AG04449 (cell line): ENCODE results near the gene ZNF609.

Experiments used
- CTCF ChIA-PET: fragments of 350-600 bp; formaldehyde crosslinking; extraction: SDS; loops from one replicate; lab custom pipeline; 2021; ENCODE audit warnings: antibody characterized with exemption; lab: Yijun Ruan, JAX
- POLR2A ChIA-PET: fragments of 400-600, 350-600 bp; formaldehyde crosslinking; extraction: SDS; loops from one replicate; lab custom pipeline; 2020; ENCODE audit warnings: antibody characterized with exemption, inconsistent platforms; lab: Yijun Ruan, JAX
- DNase-seq: peaks from one replicate; pipeline ENCODE4 v3.0.0-alpha.2; 2010; ENCODE audit warnings: low read depth, low spot score
- H3K4me3 ChIP-seq: 2 replicates; pipeline ENCODE4 v1.5.1; 2011; ENCODE audit warnings: low read depth, mild to moderate bottlenecking, control low read depth, low read length
- CTCF ChIP-seq: IDR thresholded peaks from one replicate; pipeline ENCODE4 v1.5.1; 2011; ENCODE audit warnings: mild to moderate bottlenecking, moderate library complexity, low read length, control low read depth, inconsistent platforms; ENCODE audit not compliant: insufficient read depth; ENCODE audit errors: missing control alignments

Gene ZNF609

DNA sequence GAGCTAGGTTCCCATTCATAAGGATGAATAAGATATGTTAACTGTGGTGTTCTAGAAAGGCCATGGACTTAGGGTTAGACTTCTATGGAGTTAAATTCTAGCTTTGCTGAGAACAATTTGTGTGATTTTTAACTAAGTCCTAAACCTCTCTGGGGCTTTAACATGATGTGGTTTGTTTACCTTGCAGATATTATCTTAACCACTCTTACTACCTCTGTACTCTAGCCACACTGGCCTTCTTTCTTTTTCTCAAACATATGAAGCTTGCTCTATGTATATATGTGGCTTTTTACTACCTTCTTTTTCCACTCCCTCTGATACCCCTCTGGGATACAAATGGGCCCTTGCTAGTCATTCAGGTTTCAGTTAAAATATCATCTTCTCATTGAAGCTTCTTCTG lies 108.4 kb downstream of the ZNF609 start:
- no peak overlapping the region for H3K4me3 ChIP-seq
- CTCF ChIA-PET = interaction anchor here (1.0 kb wide), 3 partner anchors 31 to 107 kb away, joined by 3 to 4 read pairs (median 3); no protein-coding TSS in a partner anchor
- TF ChIP-seq CTCF = no peak
- DNase-seq = no peak
- POLR2A ChIA-PET = interaction anchor here (0.5 kb wide), 1 partner anchor 81 kb away, joined by 3 read pairs; no protein-coding TSS in a partner anchor

DNA sequence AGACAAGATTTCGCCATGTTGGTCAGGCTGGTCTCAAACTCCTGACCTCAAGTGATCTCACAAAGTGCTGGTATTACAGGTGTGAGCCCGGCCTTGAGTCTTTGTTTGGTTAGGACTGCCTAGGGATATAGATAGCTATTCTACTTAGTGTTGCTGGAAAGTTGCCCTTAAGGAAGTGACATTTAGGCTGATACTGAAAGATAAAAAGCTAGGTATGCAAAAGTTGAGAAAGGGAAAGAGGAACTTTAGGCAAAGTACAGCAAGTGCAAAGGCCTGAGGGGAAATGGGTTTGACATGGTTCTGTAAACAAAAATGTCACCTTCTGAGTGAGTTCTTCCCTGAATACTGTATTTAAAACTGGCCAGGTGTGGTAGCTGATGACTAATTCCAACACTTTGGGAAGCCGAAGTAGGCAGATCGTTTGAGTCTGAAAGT lies 111.5 kb downstream of the ZNF609 start:
- ChIA-PET CTCF (interaction anchor here (1.6 kb wide), 1 partner anchor 12 kb away, joined by 3 read pairs; no protein-coding TSS in a partner anchor), POLR2A (no interaction called here)
- DNase-seq = no peak
- H3K4me3 ChIP-seq = no peak overlapping the region
- TF ChIP-seq CTCF = no peak

DNA sequence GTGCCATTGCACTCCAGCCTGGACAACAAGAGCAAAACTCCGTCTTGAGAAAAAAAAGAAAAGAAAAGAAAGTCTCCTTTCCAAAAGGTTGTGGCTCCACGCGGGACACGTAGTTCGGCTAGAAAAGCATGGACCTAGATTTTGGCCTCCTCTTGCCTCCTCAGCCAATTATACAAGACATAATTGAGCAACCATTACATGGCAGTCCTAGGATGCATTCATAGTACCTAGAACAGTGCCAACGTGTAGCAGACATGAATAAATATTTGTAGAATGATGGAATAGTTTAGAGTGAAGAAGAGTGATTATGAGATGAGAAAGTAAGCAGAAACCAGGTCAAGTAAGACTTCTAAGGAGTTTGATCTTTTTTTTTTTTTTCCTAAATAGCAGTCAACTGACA lies 112.5 kb downstream of the ZNF609 start:
- CTCF ChIA-PET = interaction anchor here (1.6 kb wide), 1 partner anchor 13 kb away, joined by 3 read pairs; no protein-coding TSS in a partner anchor
- TF ChIP-seq CTCF = no peak
- POLR2A ChIA-PET = no interaction called here
- H3K4me3 ChIP-seq = no peak overlapping the region
- no peak for DNase-seq

DNA sequence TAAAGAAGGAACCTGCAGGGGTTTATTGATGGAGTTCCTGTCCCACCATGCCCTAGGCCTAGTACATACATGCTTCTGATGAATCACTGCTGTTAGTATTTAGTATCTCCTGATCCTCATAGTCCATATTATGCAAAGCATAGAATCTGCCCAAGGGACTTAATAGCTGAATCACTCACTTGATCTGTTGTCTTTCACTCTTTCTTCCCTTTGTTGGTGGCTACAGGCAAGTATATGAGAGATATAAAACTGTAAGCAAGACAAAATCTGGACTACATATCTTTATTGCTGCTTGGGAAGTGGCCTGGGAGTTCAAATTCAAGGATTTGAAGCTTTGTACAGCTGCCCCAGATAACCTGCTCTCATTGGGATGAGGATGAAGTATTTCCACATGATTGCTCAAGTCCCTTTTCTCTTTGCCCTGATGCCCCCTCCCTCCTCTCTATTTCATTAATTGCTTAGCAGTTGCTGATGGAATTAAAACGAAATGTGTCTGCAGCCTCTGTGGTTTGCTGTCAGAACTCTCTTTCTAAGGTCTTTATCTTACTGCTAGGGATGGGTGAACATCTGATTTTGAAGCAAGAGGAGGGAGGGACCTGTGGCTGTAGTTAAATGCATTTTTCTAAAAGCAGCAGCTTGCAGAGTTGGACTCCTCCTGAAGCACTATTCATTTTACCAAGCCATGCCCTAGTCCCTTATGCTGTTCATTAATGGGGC lies 114.1 kb downstream of the ZNF609 start:
- POLR2A ChIA-PET = interaction anchor here (0.6 kb wide), 1 partner anchor 69 kb away, joined by 3 read pairs; no protein-coding TSS in a partner anchor
- no peak overlapping the region for H3K4me3 ChIP-seq
- peak; percentile 33 for DNase-seq
- CTCF ChIA-PET = interaction anchor here (0.6 kb wide), 1 partner anchor 548 kb away, joined by 3 read pairs; no protein-coding TSS in a partner anchor
- no peak for TF ChIP-seq CTCF

DNA sequence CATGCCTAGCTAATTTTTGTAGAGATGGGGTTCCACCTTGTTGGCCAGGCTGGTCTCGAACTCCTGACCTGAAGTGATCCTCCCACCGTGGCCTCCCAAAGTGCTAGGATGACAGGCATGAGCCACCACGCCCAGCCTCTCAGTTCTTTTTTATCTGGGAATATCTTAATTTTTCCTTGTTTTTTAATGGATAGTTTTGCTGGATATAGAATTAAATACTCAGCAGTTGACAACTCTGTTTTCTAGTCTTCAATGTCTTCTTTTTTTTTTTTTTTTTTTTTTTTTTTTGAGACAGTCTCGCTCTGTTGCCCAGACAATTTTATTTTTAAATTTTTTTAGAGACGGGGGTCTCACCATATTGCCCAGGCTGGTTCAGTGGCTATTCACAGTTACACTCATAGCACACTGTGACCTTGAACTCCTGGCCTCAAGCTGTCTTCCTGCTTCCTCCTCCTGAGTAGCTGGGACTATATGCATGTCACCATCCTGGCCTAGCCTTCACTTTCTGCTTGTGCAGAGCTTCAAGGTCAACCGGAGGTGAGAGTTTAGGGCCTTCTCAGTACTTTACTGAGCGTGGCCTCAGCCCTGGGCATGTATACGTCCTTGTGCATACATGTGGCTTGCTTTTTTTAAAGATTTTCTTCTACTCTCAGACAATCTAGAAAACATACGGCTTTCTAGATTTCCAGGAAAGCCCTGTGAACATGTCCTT lies 120.5 kb downstream of the ZNF609 start:
- ChIA-PET POLR2A (no interaction called here), CTCF (no interaction called here)
- TF ChIP-seq CTCF = no peak
- DNase-seq = no peak
- H3K4me3 ChIP-seq = no peak overlapping the region

- DNase-seq = no peak
- TF ChIP-seq CTCF = no peak
- POLR2A ChIA-PET = no interaction called here
- CTCF ChIA-PET = no interaction called here
- no peak overlapping the region for H3K4me3 ChIP-seq
Measured at GRCh38 chr15:64581408-64581761, 121.0 kb downstream of the ZNF609 start.
